NCI-H2227 (cell line): Measurements from ENCODE around the gene LIPT2.
A peak's percentile ranks its signal among the peaks of the same experiment; 100 is the strongest.

ENCODE experiments used
- DNase-seq: peaks from one replicate; lab custom pipeline; 2025; ENCODE audit not compliant: unreplicated experiment; lab: John Stamatoyannopoulos, UW

The LIPT2 gene

DNA sequence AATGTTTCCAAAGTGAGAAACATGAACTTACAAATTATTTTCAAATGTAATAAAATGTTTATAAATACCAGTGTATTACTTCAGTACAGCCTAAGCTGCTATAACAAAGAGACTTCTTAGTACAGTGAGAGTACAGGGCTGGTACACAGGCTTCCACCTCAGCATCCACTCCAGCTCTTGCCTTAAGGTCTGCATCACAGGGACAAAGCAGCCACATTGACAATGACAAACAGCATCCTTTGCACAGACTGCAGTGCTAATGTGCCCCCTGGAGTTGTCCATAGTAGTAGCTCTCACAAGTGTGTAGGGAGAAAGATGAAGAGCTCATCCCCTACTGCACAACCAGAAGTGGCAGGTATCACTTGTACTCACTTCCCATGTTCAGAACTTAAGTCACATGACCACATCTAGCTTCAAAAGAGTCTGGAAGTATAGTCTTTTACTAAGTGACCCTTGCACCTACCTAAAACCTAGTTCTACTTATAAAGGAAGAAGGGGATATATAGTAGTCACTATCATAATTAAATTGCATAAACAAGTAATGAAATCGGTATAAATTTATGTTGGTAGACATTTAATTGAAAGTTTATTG is 10.7 kb upstream of the LIPT2 start:
- no peak for DNase-seq

DNA sequence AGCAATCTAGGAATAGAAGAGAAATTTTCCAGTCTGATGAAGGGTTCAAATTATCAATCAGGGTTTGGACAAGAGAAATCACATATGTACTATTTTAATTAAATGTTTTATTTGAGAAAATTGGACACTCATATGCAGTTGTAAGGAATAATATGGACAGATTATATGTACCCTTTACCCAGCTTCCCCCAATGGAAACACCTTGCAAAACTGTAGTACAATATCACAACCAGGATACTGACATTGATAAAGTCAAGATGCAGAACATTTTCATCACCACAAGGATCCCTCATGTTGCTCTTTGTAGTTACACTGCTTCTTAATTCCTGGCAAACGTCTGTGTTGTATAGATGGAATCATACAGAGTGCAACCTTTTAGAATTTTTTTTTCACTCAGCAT is 1.4 kb upstream of the LIPT2 start:
- no peak for DNase-seq

DNA sequence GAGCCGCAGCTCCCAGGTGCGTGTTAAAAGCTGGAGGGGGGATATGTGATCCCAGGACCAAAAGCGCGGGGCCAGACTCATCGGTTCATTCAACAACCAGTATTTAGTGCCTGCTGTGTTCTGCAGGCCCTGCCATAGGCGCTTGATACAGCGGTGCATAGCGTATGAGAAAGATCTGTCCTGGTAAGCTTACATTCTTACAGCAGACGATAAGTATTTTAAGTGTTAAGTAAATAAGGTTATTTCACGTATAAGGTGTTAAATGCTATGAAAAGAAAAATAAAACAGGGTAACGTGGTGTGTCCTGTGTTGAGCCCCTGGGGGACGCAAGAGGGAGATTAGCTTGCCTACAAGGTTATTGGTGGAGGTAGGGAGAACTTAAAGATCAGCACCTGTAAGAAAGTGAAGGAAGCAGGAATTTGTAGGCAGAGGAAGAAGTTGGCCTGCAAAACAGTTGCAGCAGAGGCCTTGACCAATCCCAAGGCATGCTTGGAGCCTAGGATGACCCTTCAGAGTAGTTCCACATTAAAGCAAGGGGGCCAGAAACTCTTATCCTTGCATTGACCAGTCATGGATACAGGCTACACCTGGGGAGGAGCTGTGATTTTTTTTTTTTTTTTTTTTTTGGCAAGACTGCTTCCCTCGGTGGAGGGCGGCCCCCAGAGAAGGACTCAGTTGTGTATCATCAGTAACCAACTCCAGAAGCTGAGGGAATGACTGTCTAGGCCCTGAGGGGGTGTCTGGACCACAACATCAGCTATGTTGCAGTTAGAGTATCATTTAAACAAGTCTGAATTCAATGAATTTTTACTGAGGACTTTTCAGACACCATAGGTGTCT is 487 bp upstream of the LIPT2 start:
- no peak for DNase-seq

- DNase-seq, result no peak
These were observed 1.4 kb downstream of the LIPT2 start for GRCh38 chr11:74492084-74492483.

- no peak for DNase-seq
These were observed 2.6 kb downstream of the LIPT2 start for GRCh38 chr11:74490941-74491340.

DNA sequence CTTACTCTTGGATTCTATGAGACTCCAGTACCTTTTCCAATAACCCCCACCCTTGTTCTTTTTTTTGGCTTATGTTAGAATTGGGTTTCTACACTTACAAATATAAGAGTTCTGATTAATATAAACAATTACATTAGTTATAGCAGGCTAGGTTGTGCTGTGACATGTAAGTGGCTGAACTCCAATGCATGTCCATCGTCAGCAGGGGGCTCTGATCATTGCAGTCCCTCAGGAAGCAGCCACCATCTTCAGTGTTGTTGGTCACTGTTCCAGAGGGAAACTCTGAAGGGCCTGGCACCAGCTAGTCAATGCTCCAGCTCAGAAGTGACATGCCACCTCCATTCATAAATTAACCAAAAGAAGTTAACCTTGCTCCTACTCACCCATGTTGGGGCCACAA is 5.6 kb downstream of the LIPT2 start:
- DNase-seq, result peak; percentile 8

DNA sequence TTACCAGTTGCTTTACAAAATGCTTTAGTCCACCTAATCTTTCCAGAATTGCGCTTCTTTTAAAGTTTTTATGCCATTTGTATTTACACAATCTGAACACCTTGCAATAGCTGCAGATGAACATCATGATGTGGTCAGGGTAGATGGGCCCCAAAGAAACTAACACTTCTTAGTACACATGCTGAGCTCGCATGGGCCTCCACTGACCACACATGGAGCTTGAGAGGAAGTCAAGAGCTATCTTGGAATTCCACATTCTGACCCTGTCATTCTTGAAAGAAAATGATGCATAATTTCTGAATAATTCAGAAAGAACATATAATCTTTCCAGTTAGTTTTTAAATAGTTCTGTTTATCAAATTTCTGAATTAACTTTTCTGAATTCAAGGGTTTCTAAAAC is 7.7 kb downstream of the LIPT2 start:
- DNase-seq, result no peak

DNA sequence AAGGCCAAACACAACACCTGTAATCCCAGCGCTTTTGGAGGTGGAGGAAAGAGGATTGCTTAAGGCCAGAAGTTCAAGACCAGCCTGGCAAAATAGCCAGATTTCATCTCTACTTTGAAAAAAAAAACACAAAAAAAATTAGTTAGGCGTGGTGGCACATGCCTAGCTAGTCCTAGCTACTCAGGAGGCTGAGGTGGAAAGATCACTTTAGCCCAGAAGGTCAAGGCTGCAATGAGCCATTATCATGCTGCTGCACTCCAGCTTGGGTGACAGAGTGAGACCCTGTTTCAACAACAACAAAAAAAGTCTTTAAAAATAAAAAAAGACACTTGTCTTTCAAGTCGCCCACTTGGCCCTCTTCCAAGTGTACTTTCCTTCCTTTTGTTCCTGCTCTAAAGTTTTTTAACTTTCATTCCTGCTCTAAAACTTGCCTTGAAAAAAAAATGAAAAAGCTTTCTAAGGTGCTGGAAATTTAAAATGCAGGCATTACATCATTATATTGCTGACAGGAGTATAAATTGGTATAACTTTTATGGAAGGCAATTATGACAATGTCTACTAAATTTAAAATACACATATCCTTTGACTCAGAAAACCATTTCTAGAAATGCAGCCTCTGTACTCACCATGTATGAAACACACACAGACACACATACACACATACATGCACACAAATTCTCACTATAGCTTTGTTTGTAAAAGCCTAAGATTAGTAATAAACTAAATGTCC is 12.7 kb downstream of the LIPT2 start:
- DNase-seq, result no peak

- no peak for DNase-seq
These were observed 13.8 kb downstream of the LIPT2 start for GRCh38 chr11:74479732-74480123.

GRCh38 chr11:74478877-74479731 is 14.4 kb downstream of the LIPT2 start:
- DNase-seq, result no peak

DNA sequence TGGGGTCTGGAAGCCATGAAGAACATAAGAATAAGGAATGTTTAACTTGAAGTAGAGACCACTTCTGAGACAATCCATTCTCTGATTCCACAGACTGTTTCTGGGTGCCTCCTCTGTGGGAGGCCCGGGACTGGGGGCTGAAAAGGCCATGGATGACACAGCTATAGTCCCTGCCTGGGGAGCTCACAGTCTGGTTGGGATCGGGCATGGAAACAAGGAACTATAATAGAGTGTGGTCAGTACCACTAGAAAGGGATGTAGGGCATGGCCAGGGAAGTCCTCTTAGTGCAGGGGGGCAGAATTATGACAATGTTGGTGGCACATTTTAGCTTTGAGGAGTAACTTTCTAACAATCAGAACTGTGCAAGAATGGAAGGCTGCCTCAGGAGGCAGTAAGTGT is 17.0 kb downstream of the LIPT2 start:
- no peak for DNase-seq

DNA sequence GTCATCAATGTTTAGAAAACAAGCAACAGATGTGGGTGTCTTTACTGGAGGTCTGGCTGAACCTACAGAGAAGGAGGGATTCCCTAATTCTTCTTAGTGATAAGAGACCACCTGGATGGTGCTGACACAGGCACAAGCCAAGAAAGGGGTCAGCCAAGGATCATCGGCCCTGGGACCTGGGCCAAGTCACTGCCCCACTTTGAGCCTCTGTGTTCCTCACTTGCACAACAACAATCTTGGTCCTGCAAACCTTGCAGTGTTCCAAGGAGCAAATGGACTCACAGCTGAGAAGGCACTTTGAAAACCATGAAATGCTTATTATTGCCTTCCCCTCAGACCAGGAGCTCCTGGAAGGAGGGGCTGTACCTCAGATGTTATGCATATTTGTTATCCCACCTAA is 19.2 kb downstream of the LIPT2 start:
- no peak for DNase-seq

DNA sequence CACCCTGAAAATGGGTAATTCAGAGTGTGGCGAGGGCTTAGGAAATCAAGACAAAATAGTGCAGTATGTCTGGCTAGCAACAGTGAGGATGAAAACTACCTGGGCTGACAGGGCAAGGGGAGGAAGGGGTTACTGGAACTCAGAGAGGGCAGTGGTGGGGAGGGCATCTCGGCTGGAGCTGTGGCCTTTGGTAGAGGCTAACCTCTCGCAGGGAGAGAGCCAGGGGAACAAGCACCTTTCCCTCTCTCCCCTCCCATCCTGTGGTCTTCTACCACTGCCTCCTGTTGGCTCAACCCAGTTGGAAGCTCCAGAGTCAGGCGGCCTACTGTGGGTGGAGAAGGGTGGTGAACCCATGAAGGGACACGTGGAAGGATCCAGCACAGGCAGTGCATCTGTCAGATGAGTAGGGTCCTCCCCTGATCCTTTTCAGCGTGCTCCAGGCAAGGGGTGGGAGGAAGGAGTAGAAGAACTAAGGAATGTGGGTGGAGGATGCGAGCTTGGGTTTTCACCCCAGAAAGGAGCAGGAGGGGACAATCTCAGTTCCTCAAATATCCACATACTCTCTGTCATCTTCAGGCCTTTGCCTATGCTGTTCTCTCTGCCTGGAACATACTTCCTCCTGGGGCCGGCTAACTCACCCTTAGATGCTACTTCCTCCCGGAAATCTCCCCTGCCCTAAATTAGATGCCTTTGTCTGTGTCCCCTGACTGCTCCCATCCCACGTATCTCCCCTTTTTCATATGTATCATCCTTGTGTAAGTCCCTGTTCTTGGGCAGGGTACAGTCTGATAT is 19.9 kb downstream of the LIPT2 start:
- no peak for DNase-seq

DNA sequence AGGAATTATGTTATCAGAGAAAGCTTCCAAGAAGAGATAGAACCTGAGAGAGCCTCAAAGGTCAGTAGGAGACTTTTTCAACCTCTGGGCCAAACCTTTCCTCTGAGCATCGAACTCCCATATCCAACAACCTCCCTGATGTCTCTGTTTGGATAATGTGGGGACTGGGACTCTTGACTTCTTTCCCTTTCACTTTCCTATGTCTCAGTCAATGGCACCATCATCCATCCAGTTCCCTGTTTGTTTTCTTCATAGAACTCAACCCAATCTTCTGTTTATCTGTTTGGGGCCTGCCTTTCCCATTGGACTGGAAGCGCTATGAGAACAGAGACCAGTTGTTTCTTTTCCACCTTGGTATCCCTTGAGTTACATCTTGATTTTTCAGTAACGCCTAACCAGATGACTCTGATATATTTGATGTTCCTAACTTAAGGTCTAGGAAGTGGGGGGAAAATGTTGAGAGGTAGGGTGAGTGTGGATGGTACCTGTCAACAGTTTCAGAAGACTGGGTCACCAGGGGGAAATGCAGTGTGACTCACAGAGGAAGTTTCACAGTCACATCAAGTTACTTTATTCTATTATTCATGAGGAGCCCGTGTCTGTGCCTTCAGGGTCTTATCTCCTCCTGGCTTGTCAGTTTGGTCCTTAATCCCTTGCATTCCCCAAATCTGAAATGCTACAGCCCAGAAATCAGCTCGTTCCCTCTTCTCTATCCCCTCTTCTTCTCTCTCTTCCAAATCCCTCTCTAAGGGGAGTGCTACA is 21.7 kb downstream of the LIPT2 start:
- no peak for DNase-seq

GRCh38 chr11:74471037-74471436 is 22.5 kb downstream of the LIPT2 start:
- no peak for DNase-seq

DNA sequence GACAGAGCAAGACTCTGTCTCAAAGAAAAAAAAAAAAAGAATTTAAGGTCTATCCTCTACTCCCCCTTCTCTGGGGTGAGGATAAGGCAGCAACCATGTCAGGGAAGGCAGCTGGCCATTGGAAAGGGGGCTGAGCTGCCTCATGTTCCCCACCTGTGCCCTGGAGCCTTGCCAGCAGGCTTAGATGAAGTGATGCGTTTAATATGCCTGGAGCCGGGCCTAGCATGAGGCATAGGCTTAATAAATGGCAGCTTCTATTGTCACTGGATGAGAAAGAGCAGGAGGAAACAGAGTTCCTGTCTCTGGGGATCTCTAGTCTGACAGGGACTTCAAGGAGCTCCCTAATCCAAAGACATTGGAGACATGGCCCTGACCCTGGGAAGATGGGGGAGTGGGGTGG is 23.0 kb downstream of the LIPT2 start:
- no peak for DNase-seq

DNA sequence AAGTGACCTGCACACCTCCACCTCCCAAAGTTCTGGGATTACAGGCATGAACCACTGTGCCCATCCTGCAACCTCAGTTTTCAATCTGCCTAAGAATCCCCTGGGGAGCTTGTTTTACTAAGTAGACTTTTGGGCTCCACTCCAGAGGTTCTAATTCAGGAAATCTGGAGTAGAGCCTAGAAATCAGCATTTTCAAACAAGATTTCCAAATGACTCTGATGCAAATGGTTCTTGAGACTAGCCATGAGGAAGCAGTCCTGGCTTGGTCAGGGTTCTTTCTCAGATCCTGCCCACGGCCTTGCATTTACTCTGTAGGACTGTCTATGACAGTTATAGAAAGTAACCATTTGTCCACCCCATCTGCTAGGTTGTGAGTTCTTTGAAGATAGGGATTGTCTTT is 24.6 kb downstream of the LIPT2 start:
- DNase-seq, result no peak

GRCh38 chr11:74468521-74468920 is 25.0 kb downstream of the LIPT2 start:
- DNase-seq, result no peak

DNA sequence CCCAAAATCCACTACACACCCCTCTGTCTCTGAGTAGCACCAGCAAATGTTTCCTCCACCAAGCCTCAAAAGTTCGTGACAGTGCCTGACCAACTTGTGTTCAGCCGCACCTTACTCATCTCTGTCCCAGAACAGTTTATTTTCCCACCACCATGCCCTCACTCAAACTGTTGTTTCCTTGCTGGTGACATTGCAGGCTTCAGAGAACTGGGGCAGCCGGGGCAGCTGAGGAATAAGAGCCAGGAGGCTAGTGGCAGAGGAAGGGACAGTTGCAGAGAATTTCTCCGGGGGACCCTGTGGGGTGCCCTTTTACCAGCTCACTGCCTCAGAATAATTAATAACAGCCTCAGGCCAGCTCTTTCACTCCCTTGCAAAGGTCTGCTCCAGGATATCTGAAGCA is 25.5 kb downstream of the LIPT2 start:
- DNase-seq, result no peak
